Common myeloid progenitor, CD34-positive (primary cell): ENCODE measurements around the gene DVL3.

ENCODE experiments used
- CTCF ChIA-PET: fragments of 350-600 bp; sonication (Branson Sonifier 250); formaldehyde crosslinking; loops from one replicate; lab custom pipeline; 2021; ENCODE audit warnings: antibody characterized with exemption; lab: Charles Lee
- POLR2A ChIA-PET: fragments of 350-600 bp; sonication (Branson Sonifier 250); formaldehyde crosslinking; loops from one replicate; lab custom pipeline; 2021; ENCODE audit warnings: antibody characterized with exemption; lab: Charles Lee
- DNase-seq, 3 donors: peaks; one replicate each; pipeline versions ENCODE4 v3.0.0 to v3.0.0-alpha.2; 2013
- H3K27ac ChIP-seq, 2 experiments: 1 replicate in 1 of 2; 2 replicates in 1 of 2; pipeline ENCODE4 v1.7.0; 2013; ENCODE audit warnings: inconsistent platforms in 2 of 2, low read length in 2 of 2, mild to moderate bottlenecking in 2 of 2, low read depth in 1 of 2, moderate library complexity in 1 of 2; ENCODE audit not compliant: severe bottlenecking in 2 of 2, insufficient read depth in 1 of 2, poor library complexity in 1 of 2
- H3K27me3 ChIP-seq, 5 experiments: replicated peaks in 2 of 5; 1 replicate in 3 of 5; 2 replicates in 2 of 5; pipeline versions ENCODE4 v1.6.1 to v1.7.0; 2013; ENCODE audit warnings: low read length in 4 of 5, mild to moderate bottlenecking in 2 of 5, moderate library complexity in 2 of 5, inconsistent platforms in 1 of 5; ENCODE audit not compliant: insufficient read depth in 5 of 5, control insufficient read depth in 4 of 5
- H3K36me3 ChIP-seq, 4 experiments: 1 replicate in 2 of 4; 2 replicates in 2 of 4; pipeline versions ENCODE4 v1.6.1 to v1.7.0; 2013; ENCODE audit warnings: low read length in 3 of 4, control low read depth in 1 of 4, mild to moderate bottlenecking in 1 of 4; ENCODE audit not compliant: control insufficient read depth in 4 of 4, insufficient read depth in 4 of 4
- H3K4me1 ChIP-seq, 4 experiments: 1 replicate in 3 of 4; 2 replicates in 1 of 4; pipeline versions ENCODE4 v1.6.1 to v1.7.1; 2013; ENCODE audit warnings: low read length in 3 of 4, mild to moderate bottlenecking in 3 of 4, control low read depth in 1 of 4, inconsistent platforms in 1 of 4, moderate library complexity in 1 of 4; ENCODE audit not compliant: control insufficient read depth in 4 of 4, insufficient read depth in 4 of 4; ENCODE audit errors: control extremely low read depth in 1 of 4
- H3K4me3 ChIP-seq, 7 experiments: 1 replicate in 4 of 7; 2 replicates in 3 of 7; pipeline versions ENCODE4 v1.5.1 to v1.7.0; 2013; ENCODE audit warnings: mild to moderate bottlenecking in 7 of 7, low read length in 6 of 7, moderate library complexity in 6 of 7, inconsistent platforms in 2 of 7, low read depth in 2 of 7, control low read depth in 1 of 7; ENCODE audit not compliant: insufficient read depth in 4 of 7, control insufficient read depth in 1 of 7; ENCODE audit errors: extremely low read depth in 1 of 7
- H3K9me3 ChIP-seq, 5 experiments: 1 replicate in 4 of 5; 2 replicates in 1 of 5; pipeline versions ENCODE4 v1.6.1 to v1.7.1; 2013; ENCODE audit warnings: low read length in 4 of 5, mild to moderate bottlenecking in 2 of 5, inconsistent platforms in 1 of 5, low read depth in 1 of 5, moderate library complexity in 1 of 5; ENCODE audit not compliant: control insufficient read depth in 4 of 5, insufficient read depth in 2 of 5; ENCODE audit errors: control extremely low read depth in 1 of 5
- WGBS: methylation state at CpG from one replicate; pipeline ENCODE4 v1.1.5; 2013; ENCODE audit not compliant: insufficient coverage; 5-methylcytosine and 5-hydroxymethylcytosine counted together

Gene DVL3

DNA sequence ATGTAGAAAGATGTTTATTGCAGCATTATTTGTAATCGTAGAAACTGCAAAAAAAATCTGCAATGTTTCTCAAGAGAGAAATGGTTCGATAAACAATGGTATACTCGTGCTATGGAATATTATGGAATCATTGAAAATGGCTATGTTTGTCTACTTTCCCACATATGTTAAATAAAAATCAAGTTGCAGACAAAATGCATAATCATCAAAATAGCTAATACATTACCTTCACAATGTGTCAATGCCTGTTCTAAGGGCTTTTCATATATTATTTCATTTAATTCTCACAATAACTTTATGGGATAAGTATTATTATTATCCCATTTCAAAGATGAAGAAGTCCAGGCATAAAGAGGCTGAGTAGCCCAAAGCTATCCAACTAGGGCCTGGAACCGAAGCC is 22.2 kb upstream of the DVL3 start:
- 100% methylated on average over 1 of the region's 4 CpGs for WGBS

DNA sequence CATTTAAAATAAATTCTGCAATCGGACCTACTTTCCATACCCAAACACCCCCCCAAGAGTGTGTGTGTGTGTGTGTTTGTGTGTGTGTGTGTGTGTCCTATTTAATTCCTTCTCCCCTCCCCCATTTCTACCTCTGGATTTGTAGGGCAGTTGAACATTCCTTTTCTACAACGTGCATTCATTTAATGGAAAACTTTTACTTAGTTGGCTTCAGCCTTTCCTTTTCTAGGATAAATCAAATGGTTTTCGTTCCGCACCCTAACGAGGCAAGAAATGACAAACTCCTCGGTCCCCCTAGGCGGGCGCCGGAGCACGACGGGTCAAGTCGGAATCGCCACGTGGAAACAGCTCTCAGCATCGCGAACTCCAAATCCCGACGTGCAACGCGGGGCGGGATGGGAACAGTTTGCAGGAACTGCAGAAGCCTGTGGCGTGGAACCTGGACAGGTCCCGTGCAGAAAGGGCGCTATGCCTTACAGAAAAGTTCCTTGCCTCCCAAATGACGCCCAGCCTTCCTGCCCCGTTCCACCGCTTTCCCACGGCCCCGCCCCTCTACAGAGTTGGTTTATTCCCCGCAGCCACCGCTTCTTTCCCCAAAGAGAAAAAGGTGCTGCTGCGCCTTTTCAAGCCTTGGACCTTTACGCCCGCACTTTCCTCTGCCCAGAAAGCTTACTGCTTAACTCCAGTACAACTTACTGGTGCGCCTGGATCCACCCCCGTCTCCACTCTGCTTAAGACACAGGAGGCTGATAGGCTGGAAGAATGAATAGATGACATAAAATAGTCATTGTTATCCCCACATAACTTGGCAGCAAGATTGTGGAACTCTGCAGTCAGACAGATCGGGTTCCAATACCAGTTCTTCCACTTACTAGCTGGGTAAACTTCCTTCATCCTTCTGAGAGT is 21.1 kb upstream of the DVL3 start:
- H3K27me3 ChIP-seq, result no peaks in the 10 kb centered on the region
- H3K4me3 ChIP-seq, result peak overlapping the region; percentile 78 to 99 (median 98)
- H3K4me1 ChIP-seq, result peaks cover 14 to 29% (median 21%) of the 10 kb centered on the region in 4 experiments
- DNase-seq, result peak; percentile 68 to 76 (median 71)
- H3K36me3 ChIP-seq, result peaks cover 2 to 14% (median 4%) of the 10 kb centered on the region in 4 experiments
- WGBS, result under 1% methylated on average over 33 of the region's 37 CpGs
- ChIA-PET POLR2A (interaction anchor here (1.0 kb wide), 1 partner anchor 14 kb away, joined by 3 read pairs; no protein-coding TSS in a partner anchor), CTCF (interaction anchor here (0.7 to 2.7 kb wide), 13 partner anchors 10 to 242 kb away, joined by 3 to 10 read pairs (median 3); partner anchors contain the start of gene ABCC5)
- no peaks in the 10 kb centered on the region for H3K9me3 ChIP-seq
- peak overlapping the region in 1 of 2 experiments; percentile 92 for H3K27ac ChIP-seq

More for the DNA sequence above, 22.2 kb upstream of the DVL3 start:
- no peak for DNase-seq
- no peaks in the 10 kb centered on the region for H3K27me3 ChIP-seq
- no peak overlapping the region for H3K27ac ChIP-seq
- ChIA-PET POLR2A (no interaction called here), CTCF (interaction anchor here (0.8 to 2.7 kb wide), 3 partner anchors 11 to 235 kb away, joined by 3 to 10 read pairs (median 3); no protein-coding TSS in a partner anchor)
- H3K9me3 ChIP-seq, result no peaks in the 10 kb centered on the region
- peaks cover under 1 to 11% (median 2%) of the 10 kb centered on the region in 4 experiments for H3K36me3 ChIP-seq
- peaks cover 14 to 29% (median 21%) of the 10 kb centered on the region in 4 experiments for H3K4me1 ChIP-seq
- no peak overlapping the region for H3K4me3 ChIP-seq

DNA sequence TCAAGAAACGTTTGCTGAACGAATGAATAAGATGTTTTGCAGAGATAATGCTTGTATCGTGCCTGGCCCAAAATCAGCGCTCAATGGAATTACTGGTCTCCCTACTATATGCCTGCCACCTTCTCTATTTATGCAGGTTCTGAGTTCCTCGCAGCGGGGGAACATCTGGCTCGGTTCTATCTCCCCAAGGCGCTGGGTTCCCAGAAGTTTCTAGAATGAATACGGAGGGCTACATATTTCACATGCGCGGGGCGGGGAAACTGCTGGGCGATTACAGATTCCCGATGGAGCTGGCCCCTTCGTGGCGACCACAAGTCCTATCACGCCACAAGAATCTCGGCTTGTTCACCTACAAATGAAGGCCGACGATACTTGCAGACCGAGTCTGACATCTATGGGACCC is 20.4 kb upstream of the DVL3 start:
- Histone ChIP-seq H3K27me3 (no peaks in the 10 kb centered on the region), H3K4me1 (peaks cover 14 to 29% (median 21%) of the 10 kb centered on the region in 4 experiments), H3K36me3 (peaks cover 2 to 14% (median 4%) of the 10 kb centered on the region in 4 experiments), H3K4me3 (peak overlapping the region; percentile 78 to 99 (median 98)), H3K9me3 (no peaks in the 10 kb centered on the region), H3K27ac (peak overlapping the region in 1 of 2 experiments; percentile 92)
- WGBS, result 0% methylated on average over 19 of the region's 21 CpGs
- peak in 1 of 3 donors; percentile 41 for DNase-seq
- CTCF ChIA-PET, result interaction anchor here (0.8 to 2.7 kb wide), 13 partner anchors 10 to 242 kb away, joined by 3 to 8 read pairs (median 3); partner anchors contain the start of genes ABCC5 and HTR3E
- POLR2A ChIA-PET, result interaction anchor here (0.6 to 1.0 kb wide), 3 partner anchors 14 to 107 kb away, joined by 3 read pairs; partner anchors contain the start of gene AP2M1

DNA sequence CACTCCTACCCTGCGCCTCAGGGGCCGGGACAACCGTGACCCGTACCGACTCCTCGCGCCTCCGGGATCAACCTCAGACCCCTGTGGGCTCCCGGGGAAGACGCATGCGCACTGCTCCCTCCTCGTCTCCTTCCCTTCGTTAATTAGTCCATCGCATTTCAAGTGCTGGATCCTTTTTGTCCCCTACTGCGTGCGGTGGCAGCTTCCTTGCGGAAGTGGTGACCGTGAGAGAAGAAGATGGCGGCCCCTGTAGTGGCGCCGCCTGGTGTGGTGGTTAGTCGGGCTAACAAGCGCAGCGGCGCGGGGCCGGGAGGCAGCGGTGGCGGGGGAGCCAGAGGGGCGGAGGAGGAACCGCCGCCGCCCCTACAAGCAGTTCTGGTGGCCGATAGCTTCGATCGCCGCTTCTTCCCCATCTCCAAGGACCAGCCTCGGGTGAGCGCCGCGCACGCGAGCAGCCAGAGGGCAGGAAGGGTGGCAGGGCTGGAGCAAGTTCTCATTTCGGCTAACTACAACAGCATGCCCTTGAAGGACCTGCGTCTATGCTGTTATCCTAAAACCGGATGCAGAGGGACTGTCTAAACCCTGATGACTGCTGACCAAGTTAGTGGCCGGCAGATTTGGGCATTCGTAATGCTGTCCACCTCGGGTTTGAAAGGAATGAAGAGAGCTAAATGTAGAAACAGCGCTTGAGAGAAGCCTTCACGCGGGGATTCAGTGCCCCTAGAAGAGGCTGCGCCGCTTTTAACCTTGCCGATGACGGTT is 19.8 kb upstream of the DVL3 start, which contains the start of gene EIF2B5:
Gene EIF2B5, plus strand, starts transcription at position 210 of the 762 bp plus-strand sequence. Its CDS starts 28 bp downstream, at position 238.
- peaks cover 14 to 29% (median 21%) of the 10 kb centered on the region in 4 experiments for H3K4me1 ChIP-seq
- H3K9me3 ChIP-seq, result no peaks in the 10 kb centered on the region
- under 1% methylated on average over 39 of the region's 56 CpGs for WGBS
- no peaks in the 10 kb centered on the region for H3K27me3 ChIP-seq
- H3K36me3 ChIP-seq, result peaks cover 4 to 19% (median 8%) of the 10 kb centered on the region in 4 experiments
- peak within 1 kb of the TSS; percentile 56 to 92 for H3K27ac ChIP-seq
- peak within 1 kb of the TSS; percentile 78 to 99 (median 98) for H3K4me3 ChIP-seq
- ChIA-PET POLR2A (interaction anchor here (0.6 to 1.0 kb wide), 3 partner anchors 15 to 106 kb away, joined by 3 read pairs; partner anchors contain the start of gene AP2M1), CTCF (interaction anchor here (0.8 to 2.7 kb wide), 12 partner anchors 9 to 243 kb away, joined by 3 to 8 read pairs (median 4); partner anchors contain the start of genes ABCC5 and HTR3E)
- DNase-seq, result peak; percentile 95 to 96 (median 96)

DNA sequence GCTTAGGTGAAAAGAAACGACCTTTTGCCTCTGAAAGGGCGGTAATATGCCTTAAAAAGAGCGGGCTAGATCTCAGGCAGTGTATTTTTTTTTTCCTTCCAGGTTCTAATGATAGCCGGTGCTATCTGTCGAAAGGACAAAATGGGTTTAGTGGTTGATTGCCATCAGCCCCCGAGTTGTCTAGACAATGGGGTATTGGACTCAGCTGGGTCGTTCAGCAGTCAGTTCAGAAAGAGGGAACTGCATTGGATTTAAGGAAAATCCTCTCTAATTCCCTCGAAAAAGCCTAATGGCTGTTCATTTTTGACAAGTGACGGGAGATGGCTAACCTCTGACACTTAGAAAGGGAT is 19.3 kb upstream of the DVL3 start:
- DNase-seq, result no peak
- POLR2A ChIA-PET, result interaction anchor here (0.9 kb wide), 1 partner anchor 124 kb away, joined by 3 read pairs; no protein-coding TSS in a partner anchor
- CTCF ChIA-PET, result interaction anchor here (1.2 to 2.7 kb wide), 7 partner anchors 9 to 240 kb away, joined by 3 to 8 read pairs (median 5); partner anchors contain the start of gene HTR3E
- Histone ChIP-seq H3K4me1 (peaks cover 14 to 29% (median 21%) of the 10 kb centered on the region in 4 experiments), H3K27ac (peak overlapping the region; percentile 56 to 92), H3K4me3 (peak overlapping the region; percentile 78 to 99 (median 98)), H3K9me3 (no peaks in the 10 kb centered on the region), H3K27me3 (no peaks in the 10 kb centered on the region), H3K36me3 (peaks cover 9 to 25% (median 11%) of the 10 kb centered on the region in 4 experiments)
- WGBS, result 8% methylated on average over 7 of the region's 9 CpGs

DNA sequence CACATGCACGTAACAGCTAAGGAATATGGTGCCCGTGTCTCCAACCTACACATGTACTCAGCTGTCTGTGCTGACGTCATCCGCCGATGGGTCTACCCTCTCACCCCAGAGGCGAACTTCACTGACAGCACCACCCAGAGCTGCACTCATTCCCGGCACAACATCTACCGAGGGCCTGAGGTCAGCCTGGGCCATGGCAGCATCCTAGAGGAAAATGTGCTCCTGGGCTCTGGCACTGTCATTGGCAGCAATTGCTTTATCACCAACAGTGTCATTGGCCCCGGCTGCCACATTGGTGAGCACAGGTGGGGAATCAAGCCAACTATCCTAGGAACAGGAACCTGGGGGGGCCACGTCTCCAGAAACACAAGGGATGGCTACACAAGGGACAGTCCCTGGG is 14.7 kb upstream of the DVL3 start:
- Histone ChIP-seq H3K9me3 (no peaks in the 10 kb centered on the region), H3K36me3 (peaks cover 25 to 67% (median 53%) of the 10 kb centered on the region in 4 experiments), H3K27ac (no peak overlapping the region), H3K27me3 (no peaks in the 10 kb centered on the region), H3K4me1 (peaks cover 8 to 15% (median 12%) of the 10 kb centered on the region in 4 experiments), H3K4me3 (no peak overlapping the region)
- POLR2A ChIA-PET, result no interaction called here
- DNase-seq, result no peak
- WGBS, result 95% methylated on average over 9 of the region's 10 CpGs
- CTCF ChIA-PET, result no interaction called here
